HEK293 (cell line): Measurements from ENCODE around the gene ZAP70.

Experiments used
- ATF2 ChIP-seq: fragments of 450-650 bp; formaldehyde crosslinking; IDR thresholded peaks from 2 replicates; pipeline ENCODE4 v1.5.1; 2016; ENCODE audit warnings: missing biosample characterization, missing genetic modification characterization, low read depth
- KLF16 ChIP-seq: fragments of 450-650 bp; formaldehyde crosslinking; IDR thresholded peaks from 2 replicates; pipeline ENCODE4 v1.5.1; 2017; ENCODE audit warnings: missing biosample characterization, missing genetic modification characterization
- PBX3 ChIP-seq: sonication (generic); formaldehyde crosslinking; IDR thresholded peaks from 2 replicates; pipeline ENCODE4 v1.8.1; 2022; ENCODE audit warnings: mild to moderate bottlenecking, moderate library complexity, missing genetic modification reagents
- PRDM1 ChIP-seq: fragments of 450-650 bp; formaldehyde crosslinking; IDR thresholded peaks from 2 replicates; pipeline ENCODE4; 2016; ENCODE audit warnings: missing biosample characterization, missing genetic modification characterization
- ZNF18 ChIP-seq: fragments of 450-650 bp; formaldehyde crosslinking; IDR thresholded peaks from 2 replicates; pipeline ENCODE4 v1.5.1; 2016; ENCODE audit warnings: missing biosample characterization, missing genetic modification characterization
- ZNF398 ChIP-seq: fragments of 450-650 bp; formaldehyde crosslinking; IDR thresholded peaks from 2 replicates; pipeline ENCODE4 v1.5.1; 2017; ENCODE audit warnings: missing biosample characterization, missing genetic modification characterization
- ZNF768 ChIP-seq: fragments of 450-650 bp; formaldehyde crosslinking; IDR thresholded peaks from 2 replicates; pipeline ENCODE4 v1.5.1; 2018; ENCODE audit warnings: missing biosample characterization, mild to moderate bottlenecking, missing genetic modification characterization

GRCh38 chr2:97738179-97739019 is 25.0 kb downstream of the ZAP70 start:
- no peak for TF ChIP-seq ZNF398 (tag by site-specific recombination)
- TF ChIP-seq ZNF18 (tag by site-specific recombination): no peak
- TF ChIP-seq PRDM1 (tag by site-specific recombination): no peak
- TF ChIP-seq PBX3 (CRISPR knock-in tag): no peak
- no peak for TF ChIP-seq KLF16 (tag by site-specific recombination)
- TF ChIP-seq ATF2 (tag by site-specific recombination): no peak
- TF ChIP-seq ZNF768 (tag by site-specific recombination): no peak
